Activated T-cell treated with anti-CD3 and anti-CD28 coated beads, Interleukin-2, amount 50 U/mL, for 24 hours (primary cell): ENCODE measurements around the gene FAM186B.
A peak's percentile ranks its signal among the peaks of the same experiment; 100 is the strongest.

Source experiments
- DNase-seq: peaks from one replicate; pipeline ENCODE4 v3.0.0-alpha.2; 2020
- H3K27ac Mint-ChIP-seq: 2 replicates; pipeline ENCODE4 v1.8.0; 2020; ENCODE audit warnings: mild to moderate bottlenecking, mixed read lengths
- H3K27me3 Mint-ChIP-seq: 2 replicates; pipeline ENCODE4 v1.8.0; 2020; ENCODE audit warnings: mixed read lengths
- H3K36me3 Mint-ChIP-seq: 2 replicates; pipeline ENCODE4 v1.8.0; 2020; ENCODE audit warnings: low read depth, mixed read lengths
- H3K4me1 Mint-ChIP-seq: 2 replicates; pipeline ENCODE4 v1.8.0; 2020; ENCODE audit warnings: low read depth, mixed read lengths
- H3K4me3 Mint-ChIP-seq: 2 replicates; pipeline ENCODE4 v1.8.0; 2020; ENCODE audit warnings: mild to moderate bottlenecking, moderate library complexity, mixed read lengths
- H3K9me3 Mint-ChIP-seq: 2 replicates; pipeline ENCODE4 v1.8.0; 2020; ENCODE audit warnings: mixed read lengths

Gene FAM186B

DNA sequence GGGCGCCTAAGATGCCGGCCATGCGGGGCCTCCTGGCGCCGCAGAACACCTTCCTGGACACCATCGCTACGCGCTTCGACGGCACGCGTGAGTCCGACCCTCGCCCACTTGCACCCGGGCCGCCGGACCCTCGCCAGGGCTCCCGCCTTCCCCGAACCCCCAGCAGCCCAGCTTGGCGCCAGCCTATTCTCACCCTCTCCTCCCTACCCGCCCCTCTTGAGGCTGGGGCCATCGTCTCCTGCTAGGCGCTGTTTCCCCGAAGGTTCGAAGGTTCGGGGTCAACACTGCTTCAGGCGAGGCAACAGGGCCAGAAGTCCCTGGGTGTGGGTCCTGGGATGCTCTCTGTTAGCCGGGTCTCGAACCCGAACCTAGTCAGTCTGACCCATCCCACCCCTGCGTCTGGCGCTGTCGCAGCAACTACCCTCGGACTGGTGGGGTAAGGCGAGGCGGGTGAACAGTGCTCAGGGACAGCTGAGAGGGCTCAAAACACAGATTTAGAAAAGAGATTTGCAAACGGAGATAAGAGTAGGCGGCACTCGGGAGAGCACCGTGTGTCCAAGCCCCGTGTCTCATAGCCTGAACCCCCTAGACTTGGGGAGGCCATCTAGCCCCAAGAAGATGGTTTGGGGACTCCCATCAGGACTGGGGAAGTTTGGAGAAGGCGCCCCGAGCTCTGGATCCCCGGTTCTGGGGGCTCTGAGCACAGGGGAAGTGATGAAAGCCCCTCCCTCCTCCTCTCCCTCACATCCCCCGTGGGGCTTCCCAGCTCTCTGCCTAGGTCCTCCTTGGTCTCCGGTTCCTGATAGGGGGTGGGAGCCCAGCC, 65.8 kb downstream of the FAM186B start:
- Mint-ChIP-seq H3K27me3 (peaks cover 31% of the 10 kb centered on the region), H3K4me3 (peak overlapping the region; percentile 47), H3K4me1 (peaks cover 19% of the 10 kb centered on the region), H3K9me3 (no peaks in the 10 kb centered on the region), H3K27ac (no peak overlapping the region), H3K36me3 (no peaks in the 10 kb centered on the region)
- DNase-seq, result no peak

DNA sequence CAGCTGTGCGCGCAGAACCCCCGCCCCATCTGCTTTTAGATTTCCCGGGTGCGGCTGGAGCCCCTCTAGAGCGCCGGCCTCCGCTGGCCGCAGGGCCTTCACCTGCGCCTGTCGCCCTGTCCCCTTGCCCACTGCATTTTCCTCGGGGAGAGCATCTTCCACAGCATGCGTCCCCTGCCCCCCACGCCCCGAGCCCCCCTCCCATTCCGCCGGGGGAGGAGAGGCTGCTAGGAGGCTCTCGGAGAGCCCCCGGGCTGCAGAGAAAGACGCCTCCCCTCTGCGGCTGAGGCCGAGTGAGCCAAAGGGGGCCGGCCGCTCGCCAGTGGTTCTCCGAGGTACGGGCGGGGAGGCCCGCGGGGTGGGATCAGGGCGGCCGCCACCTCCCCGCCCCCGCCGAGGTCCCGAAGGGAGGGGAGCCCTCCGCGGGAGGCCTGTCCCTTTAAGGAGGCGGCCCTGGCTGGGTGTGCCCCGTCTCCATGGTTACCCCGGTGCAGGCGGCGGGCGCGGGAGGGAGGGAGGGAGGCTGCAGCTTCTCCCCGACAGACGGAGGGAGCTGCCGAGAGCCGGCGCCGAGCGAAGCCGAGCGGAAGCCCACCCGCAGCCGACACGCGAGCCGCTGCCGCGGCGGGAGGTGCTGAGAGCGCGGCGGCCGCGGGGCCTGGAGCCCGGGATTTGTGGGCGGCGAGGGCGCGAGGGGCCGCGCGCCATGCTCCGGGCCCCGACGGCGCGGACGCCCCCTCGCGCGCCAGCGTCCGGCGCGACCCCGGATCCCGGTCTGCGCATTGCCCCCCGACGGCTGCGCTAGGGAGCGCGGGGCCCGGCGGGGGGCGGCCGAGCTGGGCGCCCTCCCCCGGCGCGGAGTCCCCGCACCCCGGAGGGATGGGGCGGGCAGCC, 66.7 kb downstream of the FAM186B start, which contains the start of gene KCNH3:
Gene KCNH3, plus strand, starts transcription at position 521 of the 894 bp plus-strand sequence. CDS start 387 bp downstream, outside the sequence.
- peak; percentile 84 for DNase-seq
- H3K36me3 Mint-ChIP-seq, result no peaks in the 10 kb centered on the region
- H3K27ac Mint-ChIP-seq, result no peak within 1 kb of the TSS
- peaks cover 19% of the 10 kb centered on the region for H3K4me1 Mint-ChIP-seq
- peak within 1 kb of the TSS; percentile 66 for H3K4me3 Mint-ChIP-seq
- peaks cover 31% of the 10 kb centered on the region for H3K27me3 Mint-ChIP-seq
- no peaks in the 10 kb centered on the region for H3K9me3 Mint-ChIP-seq

DNA sequence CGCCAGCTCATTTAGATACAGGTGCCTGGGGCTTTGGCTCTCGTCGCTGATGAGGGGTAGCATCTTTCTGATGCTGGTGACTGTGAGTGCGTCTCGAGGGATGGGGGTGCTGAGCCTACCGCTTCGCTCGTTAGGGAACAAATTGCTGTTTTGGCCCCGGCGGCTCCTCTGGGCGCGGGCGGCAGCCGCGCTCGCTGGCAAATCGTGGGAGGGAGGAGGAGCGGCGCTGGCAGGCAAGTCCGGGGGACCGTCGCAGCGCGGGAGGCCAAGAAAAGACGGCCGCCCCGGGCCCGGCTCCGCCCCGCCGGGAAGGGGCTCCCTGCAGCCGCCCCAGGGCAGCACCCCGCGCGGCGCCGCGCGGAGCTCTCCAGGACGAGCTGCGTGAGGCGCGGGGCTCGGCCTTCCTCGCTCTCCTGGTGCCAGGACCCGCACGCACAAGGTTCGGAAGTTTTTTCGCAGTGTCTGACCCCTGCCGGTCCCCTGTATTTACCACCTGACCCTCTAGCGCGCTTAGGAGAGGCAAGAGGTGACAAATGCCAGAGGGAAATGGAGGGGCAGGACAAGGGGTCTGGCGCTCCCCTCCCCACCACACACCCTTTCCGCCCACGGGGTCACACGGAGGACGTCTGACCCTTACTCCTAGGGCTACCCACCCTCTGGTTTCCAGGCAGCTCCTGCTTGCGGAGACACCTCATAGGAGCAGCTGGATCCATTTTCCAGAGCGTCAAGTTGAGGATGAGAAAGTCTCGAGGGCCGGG, 67.5 kb downstream of the FAM186B start:
- Mint-ChIP-seq H3K27ac (no peak overlapping the region), H3K36me3 (no peaks in the 10 kb centered on the region), H3K27me3 (peaks cover 31% of the 10 kb centered on the region), H3K4me3 (peak overlapping the region; percentile 70), H3K4me1 (peaks cover 19% of the 10 kb centered on the region), H3K9me3 (no peaks in the 10 kb centered on the region)
- peak; percentile 62 for DNase-seq
